Stomach (tissue), 4 donors: ENCODE measurements around the gene PITRM1.

Experiments used
- EP300 ChIP-seq: sonication (generic); formaldehyde crosslinking; IDR thresholded peaks from one replicate; pipeline ENCODE4 v1.6.1; 2017; ENCODE audit warnings: antibody characterized with exemption
- POLR2A ChIP-seq, 4 donors: fragments of 450-650 bp; IDR thresholded peaks; one replicate each; pipeline ENCODE4 v1.6.1; 2016; ENCODE audit warnings: antibody characterized with exemption in 4 of 4, control low read depth in 2 of 4, mild to moderate bottlenecking in 1 of 4, moderate library complexity in 1 of 4
- POLR2AphosphoS5 ChIP-seq, 3 donors: sonication (generic); formaldehyde crosslinking; IDR thresholded peaks; one replicate each; pipeline ENCODE4 v1.6.1; 2016; ENCODE audit warnings: antibody characterized with exemption in 3 of 3
- TF ChIP-seq, protein P1 (sequence below), 7 experiments: fragments of 450-650 bp in 4 of 7; fragments of 200-600 bp in 3 of 7; sonication (generic) in 3 of 7; IDR thresholded peaks; one replicate each; pipeline ENCODE4 v1.5.1; 2016 to 2019; ENCODE audit warnings: antibody characterized with exemption in 7 of 7, control low read depth in 2 of 7, mild to moderate bottlenecking in 1 of 7

DNA sequence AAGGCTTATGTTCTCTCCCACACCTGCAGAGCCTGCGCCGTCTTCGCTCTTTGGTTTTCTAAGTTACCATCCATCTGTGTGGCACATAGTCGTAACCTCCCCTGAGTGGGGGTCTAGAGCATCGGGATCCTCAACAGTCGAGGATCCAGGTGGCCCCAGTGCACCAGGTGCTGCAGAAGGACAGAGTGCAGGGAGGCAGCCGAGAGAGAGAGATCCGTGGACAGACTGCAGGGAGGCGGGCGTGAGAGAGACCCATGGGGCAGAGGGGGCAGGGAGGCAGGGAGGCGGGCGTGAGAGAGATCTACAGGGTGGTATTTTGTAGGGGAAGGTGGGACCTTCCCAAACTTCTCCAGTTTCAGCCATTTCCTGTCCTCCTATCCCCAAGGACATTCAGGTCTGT, 62.9 kb downstream of the PITRM1 start:
- TF ChIP-seq, protein P1, sequence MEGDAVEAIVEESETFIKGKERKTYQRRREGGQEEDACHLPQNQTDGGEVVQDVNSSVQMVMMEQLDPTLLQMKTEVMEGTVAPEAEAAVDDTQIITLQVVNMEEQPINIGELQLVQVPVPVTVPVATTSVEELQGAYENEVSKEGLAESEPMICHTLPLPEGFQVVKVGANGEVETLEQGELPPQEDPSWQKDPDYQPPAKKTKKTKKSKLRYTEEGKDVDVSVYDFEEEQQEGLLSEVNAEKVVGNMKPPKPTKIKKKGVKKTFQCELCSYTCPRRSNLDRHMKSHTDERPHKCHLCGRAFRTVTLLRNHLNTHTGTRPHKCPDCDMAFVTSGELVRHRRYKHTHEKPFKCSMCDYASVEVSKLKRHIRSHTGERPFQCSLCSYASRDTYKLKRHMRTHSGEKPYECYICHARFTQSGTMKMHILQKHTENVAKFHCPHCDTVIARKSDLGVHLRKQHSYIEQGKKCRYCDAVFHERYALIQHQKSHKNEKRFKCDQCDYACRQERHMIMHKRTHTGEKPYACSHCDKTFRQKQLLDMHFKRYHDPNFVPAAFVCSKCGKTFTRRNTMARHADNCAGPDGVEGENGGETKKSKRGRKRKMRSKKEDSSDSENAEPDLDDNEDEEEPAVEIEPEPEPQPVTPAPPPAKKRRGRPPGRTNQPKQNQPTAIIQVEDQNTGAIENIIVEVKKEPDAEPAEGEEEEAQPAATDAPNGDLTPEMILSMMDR (IDR thresholded peaks at IDR 0.05): no peak
- TF ChIP-seq POLR2AphosphoS5 (IDR thresholded peaks at IDR 0.05) (no peak), POLR2A (IDR thresholded peaks at IDR 0.05) (no peak), EP300 (no peak)
